HG02571 (cell line): ENCODE measurements around the gene TM9SF4.
"Not testable (repeated sequence)": the region's sequence is repeated elsewhere in the genome, so short reads cannot be mapped to it uniquely, and the experiment has no call there.

Experiments used
- ATAC-seq: cut with Tn5 transposase; IDR thresholded peaks from one replicate; pipeline ENCODE4 v1.9.1; 2021; ENCODE audit warnings: mild to moderate bottlenecking, moderate library complexity; ENCODE audit not compliant: unreplicated experiment

The TM9SF4 gene

GRCh38 chr20:32089637-32090362 is 19.7 kb upstream of the TM9SF4 start:
- no peak for ATAC-seq

- ATAC-seq, result no peak
These were observed 17.6 kb upstream of the TM9SF4 start for GRCh38 chr20:32091888-32092346.

- no peak for ATAC-seq
These were observed 10.7 kb upstream of the TM9SF4 start for GRCh38 chr20:32098786-32099185.

DNA sequence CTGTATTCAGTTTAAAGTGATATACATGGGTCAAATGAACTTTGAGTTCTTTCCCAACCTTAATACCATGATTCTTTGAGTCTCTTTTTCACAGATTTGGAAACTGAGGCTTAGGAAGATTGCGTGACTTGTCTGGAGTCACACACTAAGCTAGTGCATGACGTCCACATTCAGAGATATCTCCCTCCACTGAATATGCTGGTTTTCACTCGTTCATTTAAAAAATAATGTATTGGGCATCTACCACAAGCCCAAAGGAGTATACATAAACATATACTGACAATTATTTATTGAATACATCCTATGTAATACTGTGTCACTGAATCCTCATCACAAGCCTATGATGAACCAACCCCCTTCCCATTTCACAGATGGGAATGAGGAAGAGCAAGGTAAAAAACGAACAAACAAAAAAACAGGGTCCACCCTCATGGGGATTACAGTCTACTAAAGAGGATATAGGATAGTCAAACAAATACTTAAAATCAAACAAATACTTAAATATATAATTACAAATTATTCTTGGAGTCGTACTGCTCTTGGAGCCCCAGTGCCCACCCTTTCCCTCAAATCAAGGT is 611 bp upstream of the TM9SF4 start:
- ATAC-seq, result no peak

GRCh38 chr20:32110173-32110704 is 725 bp downstream of the TM9SF4 start:
- ATAC-seq, result no peak

- ATAC-seq, result no peak
These were observed 1.2 kb downstream of the TM9SF4 start for GRCh38 chr20:32110727-32111126.

GRCh38 chr20:32111156-32111686 is 1.7 kb downstream of the TM9SF4 start:
- ATAC-seq, result no peak

- no peak for ATAC-seq
These were observed 2.2 kb downstream of the TM9SF4 start for GRCh38 chr20:32111753-32112152.

DNA sequence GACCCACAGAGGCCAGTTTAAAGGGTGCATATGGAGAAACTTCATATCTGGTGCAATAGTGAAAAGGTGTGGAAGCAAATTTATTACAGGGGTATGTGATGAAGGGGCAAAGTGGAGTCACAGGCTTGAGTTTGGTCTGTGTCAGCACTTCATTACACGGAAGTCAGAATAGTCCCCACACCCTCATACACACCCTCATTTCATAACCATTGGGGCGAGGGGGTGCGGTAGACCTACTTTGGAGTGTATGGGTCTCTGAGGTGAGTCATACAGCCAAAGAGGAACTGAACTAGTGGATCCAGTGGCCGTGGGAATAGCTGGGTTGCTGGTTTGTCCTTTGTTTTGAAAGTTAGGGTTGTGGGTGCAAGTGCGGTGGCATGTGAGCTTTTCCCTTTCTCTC is 3.3 kb downstream of the TM9SF4 start:
- ATAC-seq, result no peak

DNA sequence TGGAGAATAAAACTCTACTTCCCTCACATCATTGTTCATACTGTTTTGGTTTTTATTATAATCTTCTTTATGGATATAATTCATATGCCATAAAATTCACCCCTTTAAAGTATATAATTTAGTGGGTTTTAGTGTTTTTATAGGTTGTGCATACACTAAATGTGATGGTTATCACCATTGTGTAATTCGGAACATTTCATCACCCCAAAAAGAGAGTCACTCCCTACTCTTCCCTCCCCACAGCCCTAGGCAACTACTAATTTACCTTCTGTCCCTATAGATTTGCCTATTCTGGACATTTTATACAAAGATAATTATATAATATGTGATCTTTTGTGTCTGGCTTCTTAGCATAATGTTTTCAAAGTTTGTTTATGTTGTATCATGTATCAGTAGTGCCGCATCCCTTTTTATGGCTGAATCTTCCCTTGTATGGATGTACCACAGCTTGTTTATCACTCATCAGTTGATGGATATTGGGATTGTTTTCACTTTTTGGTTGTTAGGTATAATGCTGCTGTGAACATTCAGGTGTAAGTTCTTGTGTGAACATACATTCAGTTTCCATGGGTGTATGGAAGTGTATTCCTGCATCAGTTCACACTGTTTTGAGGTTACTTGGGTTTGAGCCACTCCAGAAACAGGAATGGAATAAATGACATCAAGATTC is 4.2 kb downstream of the TM9SF4 start:
- ATAC-seq, result no peak

DNA sequence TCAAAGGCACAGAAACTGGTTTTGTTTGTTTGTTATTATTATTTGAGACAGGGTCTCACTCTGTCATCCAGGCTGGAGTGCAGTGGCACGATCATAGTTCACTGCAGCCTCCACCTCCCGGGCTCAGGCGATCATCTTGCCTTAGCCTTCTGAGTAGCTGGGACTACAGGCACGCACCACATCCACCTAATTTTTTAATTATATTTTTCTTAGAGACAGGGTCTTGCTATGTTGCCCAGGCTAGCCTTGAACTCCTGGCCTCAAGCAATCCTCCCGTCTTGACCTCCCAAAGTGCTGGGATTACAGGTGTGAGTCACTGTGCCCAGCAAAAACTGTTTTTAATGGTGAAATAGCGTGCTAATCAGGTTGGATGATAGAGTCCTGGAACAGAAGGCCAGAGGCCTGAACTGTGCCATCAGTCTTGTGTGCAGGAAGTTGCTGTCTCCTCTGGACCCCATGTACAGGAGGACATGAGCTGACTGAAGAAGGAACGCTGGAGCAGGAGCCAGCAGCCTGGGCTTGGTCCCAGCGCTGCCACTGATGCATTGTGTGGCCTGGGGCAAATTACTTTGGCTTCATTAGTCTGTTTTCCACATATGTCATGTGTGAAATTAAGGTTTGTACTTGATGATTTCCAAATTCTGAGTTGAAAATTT is 4.9 kb downstream of the TM9SF4 start:
- no peak for ATAC-seq

GRCh38 chr20:32115211-32115767 is 5.8 kb downstream of the TM9SF4 start:
- ATAC-seq, result no peak

GRCh38 chr20:32116079-32116521 is 6.6 kb downstream of the TM9SF4 start:
- no peak for ATAC-seq

DNA sequence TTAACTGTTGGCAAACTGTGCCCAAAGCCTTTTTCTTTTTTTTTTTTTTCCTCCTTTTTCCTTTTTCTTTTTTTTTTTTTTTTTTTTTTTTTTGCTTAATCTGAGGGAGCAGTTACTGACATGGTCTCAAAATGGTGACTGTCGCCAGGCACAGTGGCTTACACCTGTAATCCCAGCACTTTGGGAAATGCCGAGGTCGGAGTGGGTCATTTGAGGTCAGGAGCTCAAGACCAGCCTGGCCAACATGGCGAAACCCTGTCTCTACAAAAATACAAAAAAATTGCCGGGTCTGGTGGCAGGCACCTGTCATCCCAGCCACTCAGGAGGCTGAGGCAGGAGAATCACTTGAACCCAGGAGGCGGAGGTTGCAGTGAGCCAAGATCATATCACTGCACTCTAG is 7.3 kb downstream of the TM9SF4 start:
- not testable (repeated sequence) for ATAC-seq

DNA sequence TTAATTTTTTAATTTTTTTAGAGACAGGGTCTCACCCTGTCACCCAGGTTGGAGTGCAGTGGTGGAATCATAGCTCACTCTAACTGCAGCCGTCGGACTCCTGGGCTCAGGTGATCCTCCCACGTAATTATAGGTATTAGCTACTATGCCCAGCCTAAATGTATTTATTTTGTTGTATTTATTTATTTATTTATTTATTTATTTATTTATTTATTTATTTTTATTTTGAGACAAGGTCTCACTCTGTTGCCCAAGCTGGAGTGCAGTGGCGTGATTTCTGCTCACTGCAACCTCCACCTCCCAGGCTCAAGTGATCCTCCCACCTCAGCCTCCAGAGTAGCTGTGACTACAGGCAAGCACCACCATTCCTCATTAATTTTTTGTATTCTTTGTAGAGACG is 8.9 kb downstream of the TM9SF4 start:
- ATAC-seq, result not testable (repeated sequence)

DNA sequence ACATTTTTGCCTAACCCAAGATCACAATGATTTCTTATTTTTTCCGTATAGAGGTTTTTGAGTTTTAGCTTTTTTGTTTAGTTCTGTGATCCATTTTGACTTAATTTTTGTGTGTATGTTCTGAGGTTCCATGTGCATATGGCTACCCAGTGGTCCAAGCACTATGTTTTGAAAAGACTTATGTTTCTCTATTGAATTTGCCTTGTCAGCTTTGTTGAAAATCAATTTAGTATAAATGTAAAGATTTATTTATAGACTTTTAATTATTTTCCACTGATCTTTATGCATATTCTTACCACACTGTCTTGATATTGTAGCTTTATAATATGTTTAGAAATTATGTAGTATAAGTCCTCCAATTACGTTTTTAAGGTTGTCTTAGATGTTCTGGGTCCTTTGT is 10.2 kb downstream of the TM9SF4 start:
- no peak for ATAC-seq

GRCh38 chr20:32121908-32122307 is 12.4 kb downstream of the TM9SF4 start:
- ATAC-seq, result not testable (repeated sequence)

DNA sequence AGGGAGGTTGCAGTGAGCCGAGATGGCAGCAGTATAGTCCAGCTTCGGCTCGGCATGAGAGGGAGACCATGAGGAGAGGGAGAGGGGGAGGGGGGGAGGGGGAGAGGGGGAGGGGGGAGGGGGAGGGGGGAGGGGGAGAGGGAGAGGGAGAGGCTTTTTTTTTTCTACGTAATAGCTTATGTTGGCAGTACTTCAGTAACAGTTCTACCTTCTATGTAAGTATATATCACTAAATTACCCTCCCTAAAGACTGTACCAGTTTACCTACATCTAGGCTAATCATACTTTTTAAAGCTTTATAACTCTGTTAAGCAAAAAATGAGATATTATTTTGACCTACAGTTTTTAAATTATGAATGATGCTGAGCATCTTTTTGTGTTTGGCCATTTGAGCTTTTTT is 13.6 kb downstream of the TM9SF4 start:
- no peak for ATAC-seq

DNA sequence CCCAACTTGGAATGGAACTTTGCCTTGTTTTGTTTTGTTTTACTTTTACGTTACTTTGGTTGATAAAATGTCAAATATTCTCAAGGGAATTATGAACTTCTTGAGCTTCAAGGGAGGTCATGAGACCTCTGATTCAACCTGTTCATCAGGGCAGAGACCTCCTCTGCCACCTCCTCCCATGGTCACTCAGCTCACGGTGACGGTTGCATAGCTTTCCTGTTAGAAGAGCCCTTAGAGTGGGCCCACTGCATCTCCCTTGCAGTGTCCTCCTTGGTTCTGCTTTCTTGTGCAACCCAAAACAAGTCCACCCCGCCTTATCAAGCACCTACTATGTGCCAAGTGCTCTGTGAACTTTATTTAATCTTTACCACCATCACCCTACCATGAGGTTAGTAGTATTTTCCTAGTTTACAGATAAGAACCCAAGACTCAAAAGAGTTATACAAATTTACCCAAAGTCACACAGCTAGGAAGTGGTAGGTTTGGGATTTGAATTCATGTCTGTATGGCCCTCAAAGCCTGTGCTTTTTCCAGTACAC is 15.5 kb downstream of the TM9SF4 start:
- no peak for ATAC-seq

- no peak for ATAC-seq
These were observed 16.0 kb downstream of the TM9SF4 start for GRCh38 chr20:32125506-32125905.
